LHCN-M2 (cell line): ENCODE data around the gene GTF2H2C. TPM values are rescaled to one million over a fixed set of nuclear protein-coding genes. Genes with fewer than 3 reads are reported as not detected.
"Not testable (repeated sequence)": the region's sequence is repeated elsewhere in the genome, so short reads cannot be mapped to it uniquely, and the experiment has no call there.

Source experiments
- DNase-seq: peaks from one replicate; pipeline ENCODE4 v3.0.0-alpha.2; 2012; ENCODE audit warnings: low read depth
- total RNA-seq: library from RNA; depleted of rRNA; stranded (reverse); fragments of >200 nt; gene quantifications from 2 replicates; pipeline ENCODE4 v1.2.3, GENCODE V29; 2014; rRNA removed

The GTF2H2C gene
- total RNA-seq, 1 experiment from 2014 or later: 30.5 TPM

GRCh38 chr5:69566172-69566571, 6.2 kb downstream of the GTF2H2C start:
- not testable (repeated sequence) for DNase-seq

DNA sequence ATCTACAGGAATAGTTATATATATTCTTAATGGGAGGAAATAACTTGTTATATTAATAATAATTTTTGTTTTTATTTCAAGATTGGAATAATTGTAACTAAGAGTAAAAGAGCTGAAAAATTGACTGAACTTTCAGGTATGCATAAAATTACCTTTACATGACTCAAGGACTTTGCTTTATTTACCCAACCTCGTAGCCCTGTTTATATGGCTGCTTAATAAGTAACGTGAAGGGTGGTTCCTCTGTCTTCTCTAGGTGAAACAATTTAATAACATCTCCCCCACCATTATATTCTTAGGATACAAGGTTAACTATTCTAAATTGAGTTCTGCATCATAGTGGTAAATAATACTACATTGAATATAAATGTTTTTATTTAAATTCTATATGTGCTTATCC, 8.1 kb downstream of the GTF2H2C start:
- not testable (repeated sequence) for DNase-seq

GRCh38 chr5:69583356-69583755, 23.4 kb downstream of the GTF2H2C start:
- not testable (repeated sequence) for DNase-seq

GRCh38 chr5:69596114-69596840, 36.3 kb downstream of the GTF2H2C start:
- DNase-seq: not testable (repeated sequence)

GRCh38 chr5:69601947-69602346, 42.0 kb downstream of the GTF2H2C start:
- DNase-seq: not testable (repeated sequence)

DNA sequence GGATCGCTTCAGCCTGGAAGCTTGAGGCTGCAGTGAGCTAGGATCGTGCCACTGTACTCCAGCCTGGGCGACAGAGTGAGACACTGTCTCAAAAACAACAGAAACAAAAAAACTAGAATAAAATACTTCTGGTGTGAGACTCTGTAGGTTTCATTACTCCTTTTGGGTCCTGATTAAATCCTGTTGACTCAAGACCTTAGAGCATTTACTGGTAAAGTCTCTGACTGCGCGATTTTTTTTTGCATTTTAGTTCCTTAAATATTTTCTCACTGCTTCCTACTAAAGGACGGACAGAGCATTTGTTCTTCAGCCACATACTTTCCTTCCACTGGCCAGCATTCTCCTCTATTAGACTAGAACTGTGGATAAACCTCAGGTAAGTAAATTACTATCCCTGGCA, 46.8 kb downstream of the GTF2H2C start:
- DNase-seq: not testable (repeated sequence)

DNA sequence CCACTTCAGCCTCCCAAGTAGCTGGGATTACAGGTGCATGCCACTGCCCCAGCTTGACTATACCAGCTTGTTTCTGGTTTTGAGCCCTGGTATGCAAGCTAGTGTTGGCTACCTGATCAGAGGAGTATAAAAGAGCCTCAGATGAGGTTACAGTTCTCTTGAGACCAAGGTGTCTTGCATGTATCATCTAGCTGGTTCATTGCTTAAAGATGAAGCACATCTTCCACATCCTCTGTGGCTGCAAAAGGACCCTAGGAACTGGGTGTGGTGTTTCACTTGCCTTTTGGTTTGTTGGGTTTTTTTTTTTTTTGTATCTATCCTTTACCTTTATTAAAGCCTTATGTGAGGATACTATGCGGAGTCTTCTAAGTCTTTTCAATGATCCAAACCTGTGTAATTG, 47.8 kb downstream of the GTF2H2C start:
- DNase-seq: not testable (repeated sequence)

- not testable (repeated sequence) for DNase-seq
These were observed 49.0 kb downstream of the GTF2H2C start for GRCh38 chr5:69608861-69609496.

DNA sequence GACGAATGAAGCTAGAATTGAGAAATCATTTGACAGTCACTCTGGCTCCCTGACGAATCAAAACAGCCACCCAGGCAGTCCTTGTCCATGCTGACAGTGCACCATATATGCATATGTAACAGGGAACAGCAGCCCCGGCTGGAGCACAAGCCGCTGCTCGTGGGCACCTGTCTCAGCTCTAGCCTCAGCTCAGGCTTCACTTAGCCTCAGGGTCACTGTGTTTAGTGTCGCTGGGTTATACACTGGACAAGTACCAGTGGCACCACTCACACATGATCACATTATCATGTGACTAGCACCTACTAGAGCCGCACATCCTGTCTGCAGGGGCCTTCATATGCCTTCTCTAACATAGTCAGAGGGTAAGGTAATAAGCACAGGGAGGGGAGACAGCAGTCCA, 54.9 kb downstream of the GTF2H2C start:
- DNase-seq: not testable (repeated sequence)

DNA sequence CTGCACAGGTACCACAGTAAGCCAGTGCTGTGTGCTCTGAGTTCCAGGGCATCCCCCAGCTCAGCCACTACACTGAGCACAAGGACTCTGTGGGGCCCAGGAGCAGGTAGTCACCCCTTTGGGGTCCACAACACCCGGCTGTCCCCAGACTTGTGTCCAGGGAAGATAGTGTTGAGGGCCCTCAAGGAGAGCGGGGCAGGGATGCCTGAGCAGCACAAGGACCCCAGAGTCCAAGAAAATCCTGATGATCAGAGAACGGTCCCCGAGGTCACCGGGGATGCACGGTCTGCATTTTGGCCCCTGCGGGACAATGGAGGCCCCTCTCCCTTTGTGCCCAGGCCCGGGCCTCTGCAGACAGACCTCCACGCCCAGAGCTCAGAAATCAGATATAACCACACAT, 71.9 kb downstream of the GTF2H2C start:
- not testable (repeated sequence) for DNase-seq

Other genes with a start within 250 kb of the GTF2H2C start
- gene CCDC125, start 227.4 kb upstream of the GTF2H2C start, total RNA-seq: 0.83 and 1.1 TPM in 2 replicates
- gene AK6, start 190.7 kb upstream of the GTF2H2C start, total RNA-seq: 24.1 and 43.7 TPM in 2 replicates
- gene TAF9, start 190.7 kb upstream of the GTF2H2C start, total RNA-seq: 75.7 and 84.4 TPM in 2 replicates
- gene RAD17, start 190.4 kb upstream of the GTF2H2C start, total RNA-seq: 21.7 and 24.7 TPM in 2 replicates
- gene MARVELD2, start 145.1 kb upstream of the GTF2H2C start, total RNA-seq: 0.26 TPM in 1 of 2 replicates, not detected in the other
- 0.06 TPM in 2 replicates for gene OCLN, start 67.4 kb upstream of the GTF2H2C start, total RNA-seq